Suprapubic skin (tissue), 4 donors: ENCODE measurements around the gene CLGN. TPM values are rescaled to one million over a fixed set of nuclear protein-coding genes. Genes with fewer than 3 reads are reported as not detected.

ENCODE experiments used
- DNase-seq, 2 donors: peaks; one replicate each; pipeline ENCODE4 v3.0.0-alpha.2; 2019; ENCODE audit warnings: low spot score in 2 of 2
- H3K27ac ChIP-seq: fragments of 200-600 bp; sonication (generic); one replicate; pipeline ENCODE4 v1.5.1; 2019
- H3K27me3 ChIP-seq: fragments of 200-600 bp; sonication (generic); one replicate; pipeline ENCODE4 v1.5.1; 2019
- H3K36me3 ChIP-seq: fragments of 200-600 bp; sonication (generic); one replicate; pipeline ENCODE4 v1.5.1; 2019
- H3K4me1 ChIP-seq: fragments of 200-600 bp; sonication (generic); one replicate; pipeline ENCODE4 v1.5.1; 2019
- H3K4me3 ChIP-seq: fragments of 200-600 bp; sonication (generic); one replicate; pipeline ENCODE4 v1.5.1; 2019; ENCODE audit warnings: mild to moderate bottlenecking
- H3K9me3 ChIP-seq: fragments of 200-600 bp; sonication (generic); one replicate; pipeline ENCODE4 v1.5.1; 2019
- CTCF ChIP-seq, 2 donors: fragments of 200-600 bp in 1 of 2; fragments of 450-650 bp in 1 of 2; sonication (generic) in 1 of 2; IDR thresholded peaks; one replicate each; pipeline ENCODE4 v1.5.1; 2016 to 2019; ENCODE audit warnings: antibody characterized with exemption in 2 of 2, mild to moderate bottlenecking in 1 of 2, moderate library complexity in 1 of 2
- EP300 ChIP-seq: sonication (generic); formaldehyde crosslinking; IDR thresholded peaks from one replicate; pipeline ENCODE4 v1.6.1; 2017; ENCODE audit warnings: antibody characterized with exemption
- POLR2A ChIP-seq, 2 donors: fragments of 450-650 bp; IDR thresholded peaks; one replicate each; pipeline ENCODE4 v1.6.1; 2017; ENCODE audit warnings: antibody characterized with exemption in 2 of 2, mild to moderate bottlenecking in 2 of 2, moderate library complexity in 2 of 2
- POLR2AphosphoS5 ChIP-seq, 3 donors: sonication (generic); formaldehyde crosslinking; IDR thresholded peaks; one replicate each; pipeline ENCODE4 v1.6.1; 2017; ENCODE audit warnings: antibody characterized with exemption in 3 of 3
- WGBS: methylation state at CpG from one replicate; pipeline ENCODE4 v1.1.5; 2018; 5-methylcytosine and 5-hydroxymethylcytosine counted together
- total RNA-seq, 4 donors: library from RNA; depleted of rRNA; stranded (reverse); fragments of >200 nt; gene quantifications; one replicate each; pipeline ENCODE4 v1.1.0, GENCODE V29; 2016

Gene CLGN
- total RNA-seq, 4 donors from 2014 or later, result 0.34 to 1.1 (median 0.51) TPM; not detected in 1

DNA sequence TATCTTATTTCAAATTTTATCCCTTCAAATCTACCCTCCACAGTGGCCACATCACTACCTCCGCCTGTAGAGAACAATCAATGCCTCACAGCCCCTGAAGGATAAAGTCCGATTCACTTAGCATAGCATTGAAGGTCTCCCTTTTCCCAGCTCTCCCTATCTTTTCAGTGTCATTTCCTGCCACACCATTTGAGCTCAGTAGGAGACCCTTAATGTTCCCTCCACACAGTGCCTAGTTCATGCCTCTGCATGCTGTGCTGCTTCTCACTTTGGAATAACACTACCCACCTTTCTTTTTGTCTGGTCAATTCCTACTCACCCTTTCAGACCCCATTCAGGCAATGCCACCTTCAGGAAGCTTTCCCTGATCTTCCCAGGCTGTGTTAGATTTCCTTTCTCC lies 77.6 kb downstream of the CLGN start:
- H3K27me3 ChIP-seq, result no peaks in the 10 kb centered on the region
- no peak overlapping the region for H3K4me3 ChIP-seq
- H3K27ac ChIP-seq, result no peak overlapping the region
- 89% methylated on average over 2 of the region's 2 CpGs for WGBS
- DNase-seq, result no peak
- TF ChIP-seq POLR2AphosphoS5 (IDR thresholded peaks at IDR 0.05), result no peak
- no peak for TF ChIP-seq POLR2A (IDR thresholded peaks at IDR 0.05)
- TF ChIP-seq EP300, result no peak
- TF ChIP-seq CTCF (IDR thresholded peaks at IDR 0.05), result no peak
- no peaks in the 10 kb centered on the region for H3K4me1 ChIP-seq
- H3K36me3 ChIP-seq, result no peaks in the 10 kb centered on the region
- H3K9me3 ChIP-seq, result no peaks in the 10 kb centered on the region

DNA sequence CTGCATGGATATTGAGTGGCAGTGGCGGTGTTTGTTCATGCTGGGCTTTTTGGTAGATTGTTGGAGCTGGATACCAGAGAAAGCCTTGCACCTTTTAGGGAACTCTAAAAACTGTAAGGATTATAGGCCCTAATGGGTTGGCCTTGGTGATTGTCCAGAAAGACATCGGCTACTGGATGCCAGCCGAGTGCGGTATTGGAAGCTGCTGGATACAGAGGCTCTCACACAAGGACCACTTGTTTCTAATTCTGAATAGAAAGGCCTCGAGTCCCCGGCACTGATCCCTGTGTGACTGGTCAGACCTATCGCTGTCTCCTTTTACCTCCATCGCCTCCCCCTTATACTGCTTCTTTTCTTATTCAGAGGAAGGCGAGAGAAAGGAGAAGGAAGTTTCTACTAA lies 81.3 kb downstream of the CLGN start:
- no peaks in the 10 kb centered on the region for H3K27me3 ChIP-seq

GRCh38 chr4:140344621-140345020 lies 82.8 kb downstream of the CLGN start:
- Histone ChIP-seq H3K4me1 (peaks cover 6% of the 10 kb centered on the region), H3K4me3 (no peak overlapping the region), H3K9me3 (no peaks in the 10 kb centered on the region), H3K27me3 (no peaks in the 10 kb centered on the region), H3K27ac (no peak overlapping the region), H3K36me3 (no peaks in the 10 kb centered on the region)
- no peak for TF ChIP-seq EP300
- TF ChIP-seq POLR2A (IDR thresholded peaks at IDR 0.05), result no peak
- TF ChIP-seq POLR2AphosphoS5 (IDR thresholded peaks at IDR 0.05), result no peak
- no peak for TF ChIP-seq CTCF (IDR thresholded peaks at IDR 0.05)
- WGBS, result 88% methylated on average over 9 of the region's 9 CpGs
- no peak for DNase-seq

More for the DNA sequence above, 81.3 kb downstream of the CLGN start:
- no peak overlapping the region for H3K27ac ChIP-seq
- no peak overlapping the region for H3K4me3 ChIP-seq
- TF ChIP-seq EP300 (no peak), POLR2AphosphoS5 (IDR thresholded peaks at IDR 0.05) (no peak), CTCF (IDR thresholded peaks at IDR 0.05) (no peak), POLR2A (IDR thresholded peaks at IDR 0.05) (no peak)
- H3K9me3 ChIP-seq, result no peaks in the 10 kb centered on the region
- no peak for DNase-seq
- H3K36me3 ChIP-seq, result no peaks in the 10 kb centered on the region
- 86% methylated on average over 9 of the region's 9 CpGs for WGBS
- peaks cover 6% of the 10 kb centered on the region for H3K4me1 ChIP-seq

- Histone ChIP-seq H3K9me3 (no peaks in the 10 kb centered on the region), H3K36me3 (no peaks in the 10 kb centered on the region), H3K27ac (no peak overlapping the region), H3K4me1 (peaks cover 6% of the 10 kb centered on the region), H3K27me3 (no peaks in the 10 kb centered on the region), H3K4me3 (no peak overlapping the region)
- TF ChIP-seq EP300, result no peak
- no peak for TF ChIP-seq POLR2AphosphoS5 (IDR thresholded peaks at IDR 0.05)
- no peak for TF ChIP-seq POLR2A (IDR thresholded peaks at IDR 0.05)
- no peak for TF ChIP-seq CTCF (IDR thresholded peaks at IDR 0.05)
- DNase-seq, result no peak
- WGBS, result 52% methylated on average over 3 of the region's 3 CpGs
These were observed 83.3 kb downstream of the CLGN start for GRCh38 chr4:140344101-140344500.

DNA sequence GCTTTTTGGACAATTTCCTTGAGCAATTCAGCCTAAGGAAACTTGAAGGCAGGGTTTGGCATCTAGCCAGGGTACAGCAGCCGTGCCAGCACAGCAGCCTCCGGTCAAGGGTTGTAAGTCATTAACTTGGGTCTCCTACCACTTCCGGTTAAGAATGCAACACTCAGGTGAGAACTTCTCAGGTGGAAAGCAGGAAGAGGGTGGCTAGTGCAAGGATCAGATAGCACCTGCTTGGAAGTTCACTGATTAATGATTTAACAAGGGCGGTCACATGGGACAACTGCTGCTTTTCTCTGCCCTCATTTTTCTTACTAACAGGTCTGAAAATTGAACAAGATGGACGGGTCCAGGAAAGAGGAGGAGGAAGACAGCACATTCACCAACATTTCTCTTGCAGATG lies 84.1 kb downstream of the CLGN start:
- no peak for DNase-seq
- WGBS, result 20% methylated on average over 5 of the region's 5 CpGs
- Histone ChIP-seq H3K36me3 (no peaks in the 10 kb centered on the region), H3K27me3 (no peaks in the 10 kb centered on the region), H3K4me1 (peaks cover 6% of the 10 kb centered on the region), H3K27ac (no peak overlapping the region), H3K9me3 (no peaks in the 10 kb centered on the region), H3K4me3 (no peak overlapping the region)
- TF ChIP-seq POLR2AphosphoS5 (IDR thresholded peaks at IDR 0.05) (no peak), CTCF (IDR thresholded peaks at IDR 0.05) (no peak), POLR2A (IDR thresholded peaks at IDR 0.05) (no peak), EP300 (no peak)
